ENCODE results near the gene MYO5B. TPM values are rescaled to one million over a fixed set of nuclear protein-coding genes. Genes with fewer than 3 reads are reported as not detected.

MYO5B gene
- total RNA-seq, 4 donors from 2014 or later = 105 to 213 (median 183) TPM

DNA sequence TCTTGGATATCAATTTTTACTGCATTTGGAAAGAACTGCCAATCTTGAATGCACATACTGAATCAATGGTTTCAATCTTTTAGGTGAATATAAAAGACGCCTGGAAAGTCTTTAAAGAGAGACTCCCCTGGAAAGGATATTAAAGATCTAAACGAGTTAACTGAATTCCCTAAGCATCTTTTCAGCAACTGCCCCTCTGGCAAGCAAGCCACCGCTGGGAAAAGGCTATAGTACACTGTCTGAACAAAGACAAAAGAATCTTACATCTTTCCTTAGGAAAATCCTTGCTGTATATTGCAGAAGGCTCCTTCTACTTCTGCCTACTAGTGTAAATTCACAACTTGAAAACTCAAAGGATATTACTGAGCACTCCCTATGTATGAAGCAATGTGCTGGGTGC lies 28.0 kb downstream of the MYO5B start:
- DNase-seq = no peak
- H3K4me1 ChIP-seq = no peaks in the 10 kb centered on the region
- TF ChIP-seq, protein P1, sequence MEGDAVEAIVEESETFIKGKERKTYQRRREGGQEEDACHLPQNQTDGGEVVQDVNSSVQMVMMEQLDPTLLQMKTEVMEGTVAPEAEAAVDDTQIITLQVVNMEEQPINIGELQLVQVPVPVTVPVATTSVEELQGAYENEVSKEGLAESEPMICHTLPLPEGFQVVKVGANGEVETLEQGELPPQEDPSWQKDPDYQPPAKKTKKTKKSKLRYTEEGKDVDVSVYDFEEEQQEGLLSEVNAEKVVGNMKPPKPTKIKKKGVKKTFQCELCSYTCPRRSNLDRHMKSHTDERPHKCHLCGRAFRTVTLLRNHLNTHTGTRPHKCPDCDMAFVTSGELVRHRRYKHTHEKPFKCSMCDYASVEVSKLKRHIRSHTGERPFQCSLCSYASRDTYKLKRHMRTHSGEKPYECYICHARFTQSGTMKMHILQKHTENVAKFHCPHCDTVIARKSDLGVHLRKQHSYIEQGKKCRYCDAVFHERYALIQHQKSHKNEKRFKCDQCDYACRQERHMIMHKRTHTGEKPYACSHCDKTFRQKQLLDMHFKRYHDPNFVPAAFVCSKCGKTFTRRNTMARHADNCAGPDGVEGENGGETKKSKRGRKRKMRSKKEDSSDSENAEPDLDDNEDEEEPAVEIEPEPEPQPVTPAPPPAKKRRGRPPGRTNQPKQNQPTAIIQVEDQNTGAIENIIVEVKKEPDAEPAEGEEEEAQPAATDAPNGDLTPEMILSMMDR (IDR thresholded peaks at IDR 0.05) = no peak
- no peak for TF ChIP-seq POLR2A (IDR thresholded peaks at IDR 0.05)
- no peaks in the 10 kb centered on the region for H3K36me3 ChIP-seq
- H3K27me3 ChIP-seq = no peaks in the 10 kb centered on the region
- no peaks in the 10 kb centered on the region for H3K9me3 ChIP-seq
- H3K4me3 ChIP-seq = no peak overlapping the region
- H3K27ac ChIP-seq = no peak overlapping the region

DNA sequence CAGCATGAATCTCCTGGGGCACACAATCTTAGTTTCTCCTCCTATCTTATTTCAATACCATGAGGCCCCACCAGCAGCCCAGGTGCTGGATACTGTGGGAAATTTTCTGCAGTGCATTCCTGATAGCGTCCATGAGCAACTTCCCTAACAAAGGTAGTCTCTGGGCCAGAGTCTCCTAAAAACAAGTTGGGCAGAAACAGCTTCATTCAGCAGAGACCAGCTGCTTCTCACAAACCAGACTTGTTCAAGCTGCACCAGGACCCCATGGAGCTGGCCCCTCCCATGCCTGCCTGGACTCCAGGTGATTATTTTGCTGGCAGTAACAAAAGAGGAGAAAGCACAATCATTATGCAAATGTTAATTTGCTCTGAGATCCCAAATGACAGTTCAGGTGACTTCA lies 31.4 kb downstream of the MYO5B start:
- no peak for DNase-seq
- H3K27ac ChIP-seq = no peak overlapping the region
- H3K9me3 ChIP-seq = no peaks in the 10 kb centered on the region
- no peak overlapping the region for H3K4me3 ChIP-seq
- H3K4me1 ChIP-seq = peaks cover 0 to 14% (median 0%) of the 10 kb centered on the region in 4 donors
- no peaks in the 10 kb centered on the region for H3K27me3 ChIP-seq
- H3K36me3 ChIP-seq = no peaks in the 10 kb centered on the region
- TF ChIP-seq, protein P1 (IDR thresholded peaks at IDR 0.05) = no peak
- TF ChIP-seq POLR2A (IDR thresholded peaks at IDR 0.05) = no peak

DNA sequence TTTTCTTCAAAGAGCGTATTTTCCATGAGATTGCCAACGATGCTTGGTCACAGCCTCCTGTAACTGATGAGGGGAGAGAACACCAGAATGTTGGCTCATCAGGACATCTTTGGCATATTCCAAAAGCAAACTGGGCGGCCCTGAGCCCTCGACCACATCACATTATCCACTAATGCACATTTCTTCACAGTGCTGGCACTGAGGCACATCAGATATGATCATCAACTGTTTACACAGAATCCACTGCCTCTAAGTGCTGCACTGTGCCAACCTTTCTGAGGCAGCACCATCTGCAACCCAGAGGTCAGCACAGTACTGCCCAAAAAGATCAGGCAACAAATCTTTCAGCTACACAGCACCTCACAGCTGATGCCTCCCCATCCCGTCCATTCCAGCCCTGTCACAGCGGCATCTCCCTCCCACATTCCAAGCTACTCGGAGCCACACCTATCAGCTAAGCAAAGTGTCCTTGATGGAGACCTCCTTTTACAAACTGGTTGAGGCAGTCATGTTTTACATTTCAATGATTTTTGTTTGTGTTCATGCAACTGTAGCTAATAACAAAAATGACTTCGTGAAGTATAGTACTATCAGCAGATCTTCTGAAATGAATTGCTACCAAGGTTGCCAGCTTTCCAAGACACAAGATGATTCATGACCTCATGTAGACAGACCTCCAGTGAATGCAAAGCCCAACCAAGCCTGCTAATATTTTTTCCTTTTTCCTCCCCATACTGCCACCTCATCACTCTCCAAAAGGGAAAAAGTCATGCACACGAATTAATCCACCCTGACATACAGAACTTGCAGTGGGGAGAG lies 32.3 kb downstream of the MYO5B start:
- H3K27me3 ChIP-seq = no peaks in the 10 kb centered on the region
- no peak overlapping the region for H3K4me3 ChIP-seq
- TF ChIP-seq POLR2A (IDR thresholded peaks at IDR 0.05) = no peak
- TF ChIP-seq, protein P1 (IDR thresholded peaks at IDR 0.05) = no peak
- no peaks in the 10 kb centered on the region for H3K36me3 ChIP-seq
- peaks cover 0 to 14% (median 0%) of the 10 kb centered on the region in 4 donors for H3K4me1 ChIP-seq
- no peak overlapping the region for H3K27ac ChIP-seq
- H3K9me3 ChIP-seq = no peaks in the 10 kb centered on the region
- DNase-seq = no peak

DNA sequence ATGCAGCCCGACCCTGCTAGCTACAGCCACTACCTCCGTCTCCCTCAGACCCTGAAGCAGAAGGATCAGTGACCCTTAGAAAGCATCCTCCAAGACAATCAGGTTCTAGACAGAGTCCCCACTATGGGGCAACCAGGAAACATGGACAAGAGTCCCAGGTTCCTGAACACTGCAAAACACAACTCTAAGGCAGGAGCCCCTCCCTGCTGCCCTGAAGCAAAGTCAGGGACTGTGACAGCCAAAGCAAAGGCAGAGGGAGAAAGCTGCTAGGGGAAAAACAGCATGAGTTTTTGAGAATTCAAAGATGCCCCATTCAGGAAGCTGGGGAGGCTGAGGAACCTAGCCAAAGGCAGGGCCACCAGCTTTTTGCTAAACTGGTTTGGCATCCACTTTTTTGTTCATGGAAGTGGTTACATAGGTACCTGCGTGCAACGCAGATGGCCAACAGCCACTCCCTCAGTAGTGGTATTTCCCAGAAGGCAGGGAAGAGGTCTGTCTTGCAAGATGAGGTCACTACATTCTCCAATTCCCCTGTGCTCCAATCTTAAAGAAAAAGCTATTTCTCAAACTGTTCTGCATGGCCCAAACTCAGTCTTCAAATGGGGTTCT lies 33.2 kb downstream of the MYO5B start:
- DNase-seq = no peak
- Histone ChIP-seq H3K27me3 (no peaks in the 10 kb centered on the region), H3K4me3 (no peak overlapping the region), H3K27ac (no peak overlapping the region), H3K9me3 (no peaks in the 10 kb centered on the region), H3K4me1 (peaks cover 0 to 14% (median 0%) of the 10 kb centered on the region in 4 donors), H3K36me3 (no peaks in the 10 kb centered on the region)
- TF ChIP-seq, protein P1 (IDR thresholded peaks at IDR 0.05) = no peak
- TF ChIP-seq POLR2A (IDR thresholded peaks at IDR 0.05) = no peak

DNA sequence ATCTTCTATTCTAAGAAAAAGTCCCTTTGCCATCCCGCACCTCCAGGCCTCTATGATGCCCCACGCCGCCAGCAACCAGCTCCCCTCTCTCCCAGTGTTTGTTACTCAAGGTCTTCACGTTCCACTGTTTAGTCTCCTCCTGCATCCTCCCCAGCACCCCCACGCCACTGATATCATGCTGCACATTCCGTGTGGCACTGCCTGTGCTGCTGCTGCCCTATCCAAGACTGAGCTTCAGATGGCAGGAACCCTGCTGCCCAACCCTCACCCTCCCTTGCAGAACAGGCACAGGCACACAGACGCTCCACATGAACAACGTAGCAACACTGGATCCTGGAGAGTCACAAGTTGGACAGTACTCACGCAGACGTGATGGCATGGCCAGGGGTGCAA lies 35.3 kb downstream of the MYO5B start:
- Histone ChIP-seq H3K27me3 (no peaks in the 10 kb centered on the region), H3K9me3 (no peaks in the 10 kb centered on the region), H3K4me3 (no peak overlapping the region), H3K4me1 (peaks cover 0 to 21% (median 0%) of the 10 kb centered on the region in 4 donors), H3K36me3 (no peaks in the 10 kb centered on the region), H3K27ac (peak overlapping the region in 1 of 4 donors; percentile 31)
- DNase-seq = no peak
- no peak for TF ChIP-seq POLR2A (IDR thresholded peaks at IDR 0.05)
- TF ChIP-seq, protein P1 (IDR thresholded peaks at IDR 0.05) = no peak

Data from Peyer's patch (tissue), 4 donors.